ENCODE results near the gene ADARB2.

ADARB2 gene

DNA sequence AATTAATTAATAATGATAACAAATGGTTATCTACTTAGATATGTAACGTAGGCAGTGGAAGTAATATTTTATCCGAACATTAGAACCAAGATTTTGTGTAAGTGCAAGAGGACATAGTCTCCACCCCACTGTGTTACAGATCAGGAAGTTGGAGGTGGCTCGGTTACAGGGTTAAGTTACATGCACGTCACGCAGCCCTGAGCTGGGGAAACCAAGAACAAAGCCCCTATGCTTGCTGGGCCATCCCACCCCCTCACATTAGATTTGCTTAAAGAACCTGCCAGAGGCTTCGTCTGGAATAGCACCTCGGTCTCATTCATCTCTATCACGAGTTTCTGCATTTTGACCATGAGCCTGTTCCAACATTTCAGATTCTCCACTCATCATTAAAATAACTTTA, 214.1 kb downstream of the ADARB2 start:
- Histone ChIP-seq H3K27ac (ENCODE audit: low read depth, low read length) (no peak overlapping the region), H3K36me3 (ENCODE audit: insufficient read depth, low read length) (no peaks in the 10 kb centered on the region), H2AFZ (ENCODE audit: low read length, unreplicated experiment) (no peak overlapping the region), H3K79me2 (ENCODE audit: control insufficient read depth, insufficient read depth, low read length, unreplicated experiment) (no peaks in the 10 kb centered on the region), H3K4me3 (ENCODE audit: low read depth, low read length) (no peak overlapping the region), H3K27me3 (ENCODE audit: insufficient read depth, low read length) (no peaks in the 10 kb centered on the region), H3K4me1 (ENCODE audit: control insufficient read depth, insufficient read depth, low read length, unreplicated experiment) (no peaks in the 10 kb centered on the region)

DNA sequence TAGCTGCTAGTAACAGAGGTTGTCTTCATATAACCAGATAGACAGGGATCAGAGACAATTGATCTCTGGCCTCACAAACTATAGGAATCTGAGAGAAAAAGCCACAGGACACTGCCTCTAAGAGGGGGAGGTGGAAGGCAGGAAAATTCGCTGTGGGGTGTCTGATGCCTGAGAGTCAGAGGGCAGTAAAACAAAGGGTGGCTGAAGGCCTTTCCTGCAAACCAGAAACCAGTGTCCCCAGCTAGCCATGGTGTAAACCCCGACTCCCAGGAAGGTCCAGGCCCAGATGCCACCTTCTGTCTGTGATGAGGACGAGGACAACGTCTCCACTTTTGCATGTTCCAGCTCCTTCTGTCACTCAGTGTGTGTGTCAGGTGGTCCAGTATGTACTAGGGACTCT, 215.1 kb downstream of the ADARB2 start:
- no peaks in the 10 kb centered on the region for H3K4me1 ChIP-seq (ENCODE audit: control insufficient read depth, insufficient read depth, low read length, unreplicated experiment)
- H3K79me2 ChIP-seq (ENCODE audit: control insufficient read depth, insufficient read depth, low read length, unreplicated experiment): no peaks in the 10 kb centered on the region
- no peak overlapping the region for H2AFZ ChIP-seq (ENCODE audit: low read length, unreplicated experiment)
- H3K36me3 ChIP-seq (ENCODE audit: insufficient read depth, low read length): no peaks in the 10 kb centered on the region
- no peaks in the 10 kb centered on the region for H3K27me3 ChIP-seq (ENCODE audit: insufficient read depth, low read length)
- no peak overlapping the region for H3K27ac ChIP-seq (ENCODE audit: low read depth, low read length)
- H3K4me3 ChIP-seq (ENCODE audit: low read depth, low read length): no peak overlapping the region

DNA sequence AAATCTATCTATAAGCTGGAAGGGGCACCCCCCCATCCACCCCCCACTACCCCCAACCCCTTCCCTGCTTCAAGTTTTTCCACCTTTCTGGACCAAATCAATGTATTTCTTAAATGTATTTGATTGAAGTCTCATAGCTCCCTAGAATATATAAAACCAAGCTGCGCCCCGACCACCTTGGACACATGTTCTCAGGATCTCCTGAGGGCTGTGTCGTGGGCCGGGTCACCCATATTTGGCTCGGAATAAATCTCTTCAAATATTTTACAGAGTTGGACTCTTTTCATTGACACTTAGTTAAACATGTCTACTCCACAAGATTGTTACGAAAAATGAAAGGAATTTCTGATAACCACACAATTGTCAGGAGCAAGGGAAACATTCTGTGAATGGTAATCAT, 215.6 kb downstream of the ADARB2 start:
- Histone ChIP-seq H3K36me3 (ENCODE audit: insufficient read depth, low read length) (no peaks in the 10 kb centered on the region), H3K4me1 (ENCODE audit: control insufficient read depth, insufficient read depth, low read length, unreplicated experiment) (no peaks in the 10 kb centered on the region), H3K4me3 (ENCODE audit: low read depth, low read length) (no peak overlapping the region), H3K27ac (ENCODE audit: low read depth, low read length) (no peak overlapping the region), H3K27me3 (ENCODE audit: insufficient read depth, low read length) (no peaks in the 10 kb centered on the region), H2AFZ (ENCODE audit: low read length, unreplicated experiment) (no peak overlapping the region), H3K79me2 (ENCODE audit: control insufficient read depth, insufficient read depth, low read length, unreplicated experiment) (no peaks in the 10 kb centered on the region)

DNA sequence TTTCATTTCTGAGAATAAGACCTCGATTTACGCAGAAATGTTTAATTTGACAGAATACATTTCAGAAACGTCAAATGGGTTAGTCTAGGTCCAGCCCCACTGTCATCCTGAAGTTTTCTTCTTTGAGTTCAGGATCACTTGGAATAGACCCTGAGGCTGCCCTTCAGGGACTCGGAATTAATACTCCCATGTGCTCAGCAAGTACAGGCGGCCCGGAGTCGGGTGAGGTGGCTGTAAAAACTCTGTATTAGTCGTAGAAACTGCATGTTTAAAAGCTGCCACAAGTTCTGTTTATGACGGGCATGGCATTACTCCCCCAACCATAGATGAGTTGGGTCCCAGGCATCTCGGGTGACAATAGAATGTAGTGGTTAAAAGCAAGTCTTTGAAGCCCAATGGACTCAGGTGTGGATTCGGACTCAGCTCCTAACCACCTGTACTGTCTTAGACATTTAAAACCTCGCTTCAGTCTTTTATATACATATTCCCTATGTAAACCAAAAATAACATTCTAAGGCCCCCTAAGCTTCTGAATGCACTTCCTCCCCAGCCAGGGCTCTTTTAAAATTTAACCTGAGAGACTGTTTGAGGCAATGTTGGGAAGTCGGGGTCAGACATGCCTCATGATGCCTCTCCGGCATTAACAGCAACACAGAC, 216.3 kb downstream of the ADARB2 start:
- Histone ChIP-seq H3K79me2 (ENCODE audit: control insufficient read depth, insufficient read depth, low read length, unreplicated experiment) (no peaks in the 10 kb centered on the region), H3K4me3 (ENCODE audit: low read depth, low read length) (no peak overlapping the region), H2AFZ (ENCODE audit: low read length, unreplicated experiment) (no peak overlapping the region), H3K27ac (ENCODE audit: low read depth, low read length) (no peak overlapping the region), H3K36me3 (ENCODE audit: insufficient read depth, low read length) (no peaks in the 10 kb centered on the region), H3K4me1 (ENCODE audit: control insufficient read depth, insufficient read depth, low read length, unreplicated experiment) (no peaks in the 10 kb centered on the region), H3K27me3 (ENCODE audit: insufficient read depth, low read length) (no peaks in the 10 kb centered on the region)

DNA sequence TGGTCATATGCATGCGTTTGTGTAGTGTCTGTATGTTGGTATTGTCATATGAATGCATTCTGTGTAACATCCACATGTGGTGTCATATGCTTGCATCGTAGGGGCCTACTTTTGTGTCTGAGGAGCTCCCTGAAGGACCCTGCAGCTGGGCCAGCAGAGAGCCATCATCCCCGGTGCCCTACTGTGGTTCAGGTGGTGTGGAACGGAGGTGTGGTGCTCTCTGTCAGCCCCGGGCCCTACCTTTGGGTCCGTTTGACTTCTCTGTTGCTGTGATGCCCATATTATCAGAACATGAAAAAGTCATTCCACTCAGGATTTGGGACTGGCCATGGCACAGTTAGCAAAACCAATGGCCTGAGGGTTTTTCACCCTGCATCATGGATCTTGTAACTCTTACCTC, 217.9 kb downstream of the ADARB2 start:
- Histone ChIP-seq H2AFZ (ENCODE audit: low read length, unreplicated experiment) (no peak overlapping the region), H3K4me3 (ENCODE audit: low read depth, low read length) (no peak overlapping the region), H3K36me3 (ENCODE audit: insufficient read depth, low read length) (no peaks in the 10 kb centered on the region), H3K27ac (ENCODE audit: low read depth, low read length) (no peak overlapping the region), H3K27me3 (ENCODE audit: insufficient read depth, low read length) (no peaks in the 10 kb centered on the region), H3K4me1 (ENCODE audit: control insufficient read depth, insufficient read depth, low read length, unreplicated experiment) (no peaks in the 10 kb centered on the region), H3K79me2 (ENCODE audit: control insufficient read depth, insufficient read depth, low read length, unreplicated experiment) (no peaks in the 10 kb centered on the region)

DNA sequence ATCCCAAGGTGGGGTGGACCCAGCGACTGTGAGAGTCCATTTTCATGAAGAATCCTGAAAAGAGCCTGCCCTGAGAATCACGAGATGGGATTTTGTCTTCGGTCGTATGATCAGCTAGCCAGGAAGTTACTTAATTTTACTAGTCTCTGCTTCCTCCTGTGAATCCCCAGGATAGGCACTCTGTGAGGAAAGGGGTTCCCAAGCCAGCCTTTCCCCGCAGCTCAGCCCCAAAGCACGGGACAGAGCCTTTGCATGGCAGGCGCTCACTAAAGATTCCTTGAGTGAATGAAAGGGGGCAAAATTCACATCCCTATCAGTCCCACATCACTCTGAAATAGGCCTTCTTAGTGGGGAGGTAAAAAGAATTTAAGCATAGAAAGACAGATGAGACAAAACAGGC, 219.6 kb downstream of the ADARB2 start:
- Histone ChIP-seq H3K27ac (ENCODE audit: low read depth, low read length) (no peak overlapping the region), H3K4me1 (ENCODE audit: control insufficient read depth, insufficient read depth, low read length, unreplicated experiment) (no peaks in the 10 kb centered on the region), H3K4me3 (ENCODE audit: low read depth, low read length) (no peak overlapping the region), H2AFZ (ENCODE audit: low read length, unreplicated experiment) (no peak overlapping the region), H3K79me2 (ENCODE audit: control insufficient read depth, insufficient read depth, low read length, unreplicated experiment) (no peaks in the 10 kb centered on the region), H3K27me3 (ENCODE audit: insufficient read depth, low read length) (no peaks in the 10 kb centered on the region), H3K36me3 (ENCODE audit: insufficient read depth, low read length) (no peaks in the 10 kb centered on the region)

DNA sequence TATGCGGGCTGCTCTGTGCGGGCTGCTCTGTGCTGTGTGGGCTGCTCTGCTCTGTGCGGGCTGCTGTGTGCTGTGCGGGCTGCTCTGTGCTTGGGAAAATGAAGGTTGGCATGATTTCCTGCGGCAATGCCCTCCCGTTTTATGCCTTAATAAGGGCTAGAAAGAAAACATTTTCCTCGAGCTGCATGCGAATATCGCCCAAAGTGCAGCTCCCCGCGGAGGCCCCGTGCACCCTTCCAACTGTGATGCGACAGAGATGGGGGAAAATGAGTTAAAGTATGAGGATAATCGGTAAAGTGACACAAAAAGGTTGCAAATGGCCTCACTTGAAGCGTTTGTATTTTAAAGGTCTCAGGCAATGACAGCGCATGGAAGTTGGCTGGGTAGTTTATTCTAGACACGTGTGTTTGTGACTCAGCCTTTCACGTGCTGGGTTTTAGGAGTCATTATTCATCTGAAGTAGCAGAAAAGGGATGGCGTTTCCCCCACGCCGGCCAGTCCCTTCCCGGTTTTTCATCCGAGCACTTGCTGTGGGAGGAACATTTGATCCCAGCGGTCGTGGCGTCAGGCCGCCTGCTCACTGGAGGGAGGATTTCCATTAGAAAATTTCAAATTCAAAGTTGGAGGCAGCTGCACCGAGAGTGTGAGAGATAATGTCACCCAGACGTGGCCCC, 220.7 kb downstream of the ADARB2 start:
- H3K4me3 ChIP-seq (ENCODE audit: low read depth, low read length): no peak overlapping the region

DNA sequence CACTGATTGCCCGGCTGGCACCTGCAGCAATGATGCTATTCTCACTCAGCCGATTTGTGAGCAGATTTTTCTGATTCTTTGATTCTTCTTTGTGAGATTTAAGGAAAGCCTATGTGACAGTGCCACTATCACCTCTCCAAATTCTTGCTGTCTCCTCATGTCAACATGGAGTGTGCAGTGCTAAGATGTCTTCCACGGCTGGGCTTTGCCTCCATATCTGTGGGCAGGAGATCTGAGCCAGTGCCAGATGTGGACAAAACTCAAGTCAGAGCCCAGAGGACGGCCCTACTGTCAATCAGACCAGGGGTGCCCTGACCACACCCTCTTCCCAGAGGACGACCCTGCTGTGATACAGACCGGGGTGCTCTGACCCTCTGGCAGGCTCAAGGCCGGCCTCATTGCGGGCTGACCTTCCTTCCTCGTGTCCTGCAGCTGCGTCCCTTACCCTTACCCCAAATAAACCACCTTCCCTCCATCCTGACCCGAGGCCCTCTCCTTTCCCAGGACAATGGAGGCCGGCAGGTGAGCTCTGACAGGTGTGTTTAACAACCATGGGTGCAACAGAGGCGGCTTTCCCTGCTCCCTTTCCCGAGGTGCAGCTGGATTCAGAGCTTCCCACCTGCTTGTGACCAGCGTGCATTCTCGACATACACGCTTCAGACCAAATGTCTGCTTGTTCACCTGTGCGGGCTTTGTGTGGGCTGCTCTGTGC, 221.4 kb downstream of the ADARB2 start:
- no peak overlapping the region for H3K27ac ChIP-seq (ENCODE audit: low read depth, low read length)
- no peak overlapping the region for H2AFZ ChIP-seq (ENCODE audit: low read length, unreplicated experiment)
- no peak overlapping the region for H3K4me3 ChIP-seq (ENCODE audit: low read depth, low read length)
- H3K36me3 ChIP-seq (ENCODE audit: insufficient read depth, low read length): no peaks in the 10 kb centered on the region
- no peaks in the 10 kb centered on the region for H3K79me2 ChIP-seq (ENCODE audit: control insufficient read depth, insufficient read depth, low read length, unreplicated experiment)
- no peaks in the 10 kb centered on the region for H3K27me3 ChIP-seq (ENCODE audit: insufficient read depth, low read length)
- H3K4me1 ChIP-seq (ENCODE audit: control insufficient read depth, insufficient read depth, low read length, unreplicated experiment): no peaks in the 10 kb centered on the region

More for the DNA sequence above, 220.7 kb downstream of the ADARB2 start:
- no peaks in the 10 kb centered on the region for H3K79me2 ChIP-seq (ENCODE audit: control insufficient read depth, insufficient read depth, low read length, unreplicated experiment)
- H3K4me1 ChIP-seq (ENCODE audit: control insufficient read depth, insufficient read depth, low read length, unreplicated experiment): no peaks in the 10 kb centered on the region
- no peaks in the 10 kb centered on the region for H3K27me3 ChIP-seq (ENCODE audit: insufficient read depth, low read length)
- H3K36me3 ChIP-seq (ENCODE audit: insufficient read depth, low read length): no peaks in the 10 kb centered on the region
- H3K27ac ChIP-seq (ENCODE audit: low read depth, low read length): no peak overlapping the region
- no peak overlapping the region for H2AFZ ChIP-seq (ENCODE audit: low read length, unreplicated experiment)

DNA sequence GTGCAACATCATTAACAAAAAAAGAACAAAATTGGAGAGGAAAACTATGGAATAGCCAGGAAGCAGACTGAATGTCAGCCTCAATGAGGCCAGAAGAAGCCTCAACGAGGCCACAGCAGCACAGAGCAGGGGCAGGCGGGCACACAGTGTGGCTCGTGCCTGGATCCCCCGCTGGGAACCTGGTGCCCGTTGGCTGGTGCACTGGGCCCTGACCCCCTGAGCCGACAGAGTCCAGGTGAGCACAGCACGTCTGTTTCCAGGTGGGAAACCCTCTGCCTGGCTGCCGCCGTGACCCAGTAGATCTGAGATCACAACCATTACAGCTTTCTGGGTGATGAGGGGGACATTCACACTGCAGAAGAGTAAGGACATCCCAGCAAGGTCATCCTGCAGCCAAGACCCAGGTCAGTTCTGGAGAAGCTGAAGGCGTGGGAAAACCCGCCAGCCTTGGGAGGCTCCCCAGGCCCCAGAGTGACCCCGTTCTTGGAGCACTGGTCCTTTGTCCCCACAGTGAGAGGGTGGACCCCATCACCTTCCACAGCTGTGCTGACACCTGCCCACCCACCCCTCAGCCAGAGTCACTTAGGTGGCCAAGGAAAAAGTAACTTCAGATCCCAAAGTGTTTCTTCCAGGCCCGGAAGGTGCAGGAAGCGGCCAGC, 222.1 kb downstream of the ADARB2 start:
- no peaks in the 10 kb centered on the region for H3K27me3 ChIP-seq (ENCODE audit: insufficient read depth, low read length)
- H3K27ac ChIP-seq (ENCODE audit: low read depth, low read length): no peak overlapping the region
- no peaks in the 10 kb centered on the region for H3K79me2 ChIP-seq (ENCODE audit: control insufficient read depth, insufficient read depth, low read length, unreplicated experiment)
- H3K4me3 ChIP-seq (ENCODE audit: low read depth, low read length): no peak overlapping the region
- H3K4me1 ChIP-seq (ENCODE audit: control insufficient read depth, insufficient read depth, low read length, unreplicated experiment): no peaks in the 10 kb centered on the region
- no peaks in the 10 kb centered on the region for H3K36me3 ChIP-seq (ENCODE audit: insufficient read depth, low read length)
- H2AFZ ChIP-seq (ENCODE audit: low read length, unreplicated experiment): no peak overlapping the region

DNA sequence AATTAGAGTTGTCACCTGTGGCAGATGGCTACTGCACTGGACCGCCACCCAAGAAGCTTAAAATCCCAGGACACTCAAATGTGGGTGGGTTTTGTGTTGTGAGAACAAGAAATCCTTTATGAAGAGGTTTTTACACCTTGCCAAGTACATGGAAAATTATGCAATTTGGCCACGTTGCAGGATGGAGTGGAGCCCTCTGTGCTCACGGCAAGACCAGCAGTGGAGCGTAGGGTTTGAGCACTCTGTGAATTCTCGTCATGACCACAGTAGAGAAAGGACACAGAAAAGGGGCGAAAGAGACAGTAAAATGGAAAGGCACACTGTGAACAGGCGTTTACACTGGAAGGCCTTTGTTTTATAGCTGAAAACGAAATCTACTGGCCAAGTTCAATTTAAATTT, 222.6 kb downstream of the ADARB2 start:
- Histone ChIP-seq H3K27ac (ENCODE audit: low read depth, low read length) (no peak overlapping the region), H2AFZ (ENCODE audit: low read length, unreplicated experiment) (no peak overlapping the region), H3K79me2 (ENCODE audit: control insufficient read depth, insufficient read depth, low read length, unreplicated experiment) (no peaks in the 10 kb centered on the region), H3K4me3 (ENCODE audit: low read depth, low read length) (no peak overlapping the region), H3K27me3 (ENCODE audit: insufficient read depth, low read length) (no peaks in the 10 kb centered on the region), H3K36me3 (ENCODE audit: insufficient read depth, low read length) (no peaks in the 10 kb centered on the region), H3K4me1 (ENCODE audit: control insufficient read depth, insufficient read depth, low read length, unreplicated experiment) (no peaks in the 10 kb centered on the region)
